ENCODE results near the gene PRPF19. TPM values are rescaled to one million over a fixed set of nuclear protein-coding genes. Genes with fewer than 3 reads are reported as not detected.

PRPF19 gene
- total RNA-seq, 1 experiment from 2014 or later: 204 TPM

DNA sequence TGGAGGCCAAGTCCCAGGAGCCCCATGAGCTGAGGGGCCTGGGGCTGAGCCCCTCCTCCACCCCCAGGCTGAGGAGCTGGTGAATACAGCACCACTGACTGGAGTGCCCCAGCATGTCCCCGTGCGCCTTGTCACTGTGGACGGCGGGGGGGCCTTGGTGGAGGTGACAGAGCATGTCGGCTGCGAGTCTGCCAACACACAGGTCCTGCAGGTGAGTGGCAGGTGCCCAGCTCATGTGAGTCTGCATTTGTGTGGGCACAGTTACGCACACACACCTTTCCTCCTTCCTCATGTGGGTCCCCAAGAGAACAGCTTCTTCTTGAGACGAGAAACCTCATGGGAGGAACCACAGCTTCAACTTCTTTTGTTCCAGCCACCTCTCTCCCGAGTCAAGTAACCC lies 25.5 kb upstream of the PRPF19 start:
- DNase-seq (ENCODE audit: low spot score): no peak
- TF ChIP-seq EZH2 (IDR thresholded peaks at IDR 0.05; ENCODE audit: borderline replicate concordance, low read depth, low read length, poor library complexity, severe bottlenecking): no peak
- TF ChIP-seq, protein P1, sequence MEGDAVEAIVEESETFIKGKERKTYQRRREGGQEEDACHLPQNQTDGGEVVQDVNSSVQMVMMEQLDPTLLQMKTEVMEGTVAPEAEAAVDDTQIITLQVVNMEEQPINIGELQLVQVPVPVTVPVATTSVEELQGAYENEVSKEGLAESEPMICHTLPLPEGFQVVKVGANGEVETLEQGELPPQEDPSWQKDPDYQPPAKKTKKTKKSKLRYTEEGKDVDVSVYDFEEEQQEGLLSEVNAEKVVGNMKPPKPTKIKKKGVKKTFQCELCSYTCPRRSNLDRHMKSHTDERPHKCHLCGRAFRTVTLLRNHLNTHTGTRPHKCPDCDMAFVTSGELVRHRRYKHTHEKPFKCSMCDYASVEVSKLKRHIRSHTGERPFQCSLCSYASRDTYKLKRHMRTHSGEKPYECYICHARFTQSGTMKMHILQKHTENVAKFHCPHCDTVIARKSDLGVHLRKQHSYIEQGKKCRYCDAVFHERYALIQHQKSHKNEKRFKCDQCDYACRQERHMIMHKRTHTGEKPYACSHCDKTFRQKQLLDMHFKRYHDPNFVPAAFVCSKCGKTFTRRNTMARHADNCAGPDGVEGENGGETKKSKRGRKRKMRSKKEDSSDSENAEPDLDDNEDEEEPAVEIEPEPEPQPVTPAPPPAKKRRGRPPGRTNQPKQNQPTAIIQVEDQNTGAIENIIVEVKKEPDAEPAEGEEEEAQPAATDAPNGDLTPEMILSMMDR (conservative IDR thresholded peaks at IDR 0.05; ENCODE audit: low read depth, low read length): no peak
- ChIA-PET CTCF (no interaction called here), POLR2A (ENCODE audit: low non-redundant PET) (no interaction called here)
- no peaks in the 10 kb centered on the region for H3K4me1 ChIP-seq (ENCODE audit: insufficient read depth, low read length, poor library complexity, severe bottlenecking)
- no peak overlapping the region for H3K27ac ChIP-seq (ENCODE audit: low read depth, low read length, poor library complexity, severe bottlenecking)
- H3K4me3 ChIP-seq (ENCODE audit: low read depth, low read length, poor library complexity, severe bottlenecking): no peak overlapping the region
- BruUV-seq (replicated peaks): no TSS peak
- no peaks in the 10 kb centered on the region for H3K9me3 ChIP-seq (ENCODE audit: low read depth, low read length, poor library complexity, severe bottlenecking)
- H3K36me3 ChIP-seq (ENCODE audit: insufficient read depth, low read length, poor library complexity, severe bottlenecking): peaks cover 27% of the 10 kb centered on the region
- intact Hi-C loops (cut with micrococcal nuclease; ENCODE audit: unreplicated experiment): no loop called here
- no peaks in the 10 kb centered on the region for H3K27me3 ChIP-seq (replicated peaks; ENCODE audit: insufficient read depth, low read depth, low read length, poor library complexity)

DNA sequence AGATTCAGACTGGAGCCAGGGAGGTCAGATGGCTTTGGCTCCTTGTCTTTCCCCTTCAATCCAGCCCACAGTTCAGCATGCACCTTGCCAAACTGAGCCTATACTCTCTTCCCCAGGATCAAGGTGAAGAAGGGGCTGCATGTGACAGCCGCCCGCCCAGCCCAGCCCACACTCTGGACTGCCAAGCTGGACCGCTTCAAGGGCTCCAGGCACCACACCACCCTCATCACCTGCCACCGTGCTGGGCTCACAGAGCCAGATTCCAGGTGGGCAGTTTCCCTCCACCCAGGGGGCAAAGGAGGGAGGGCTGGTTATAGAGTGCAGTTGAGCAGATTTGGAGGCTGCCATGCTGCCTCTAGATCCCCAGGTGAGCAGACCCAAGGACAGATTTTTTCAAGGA lies 24.0 kb upstream of the PRPF19 start:
- no peaks in the 10 kb centered on the region for H3K27me3 ChIP-seq (replicated peaks; ENCODE audit: insufficient read depth, low read depth, low read length, poor library complexity)
- DNase-seq (ENCODE audit: low spot score): no peak
- intact Hi-C loops (cut with micrococcal nuclease; ENCODE audit: unreplicated experiment): no loop called here
- POLR2A ChIA-PET (ENCODE audit: low non-redundant PET): no interaction called here
- H3K9me3 ChIP-seq (ENCODE audit: low read depth, low read length, poor library complexity, severe bottlenecking): no peaks in the 10 kb centered on the region
- CTCF ChIA-PET: no interaction called here
- peaks cover 8% of the 10 kb centered on the region for H3K4me1 ChIP-seq (ENCODE audit: insufficient read depth, low read length, poor library complexity, severe bottlenecking)
- no peak overlapping the region for H3K4me3 ChIP-seq (ENCODE audit: low read depth, low read length, poor library complexity, severe bottlenecking)
- H3K36me3 ChIP-seq (ENCODE audit: insufficient read depth, low read length, poor library complexity, severe bottlenecking): peaks cover 27% of the 10 kb centered on the region
- no peak for TF ChIP-seq EZH2 (IDR thresholded peaks at IDR 0.05; ENCODE audit: borderline replicate concordance, low read depth, low read length, poor library complexity, severe bottlenecking)
- TF ChIP-seq, protein P1 (conservative IDR thresholded peaks at IDR 0.05; ENCODE audit: low read depth, low read length): no peak
- H3K27ac ChIP-seq (ENCODE audit: low read depth, low read length, poor library complexity, severe bottlenecking): no peak overlapping the region
- no TSS peak for BruUV-seq (replicated peaks)

DNA sequence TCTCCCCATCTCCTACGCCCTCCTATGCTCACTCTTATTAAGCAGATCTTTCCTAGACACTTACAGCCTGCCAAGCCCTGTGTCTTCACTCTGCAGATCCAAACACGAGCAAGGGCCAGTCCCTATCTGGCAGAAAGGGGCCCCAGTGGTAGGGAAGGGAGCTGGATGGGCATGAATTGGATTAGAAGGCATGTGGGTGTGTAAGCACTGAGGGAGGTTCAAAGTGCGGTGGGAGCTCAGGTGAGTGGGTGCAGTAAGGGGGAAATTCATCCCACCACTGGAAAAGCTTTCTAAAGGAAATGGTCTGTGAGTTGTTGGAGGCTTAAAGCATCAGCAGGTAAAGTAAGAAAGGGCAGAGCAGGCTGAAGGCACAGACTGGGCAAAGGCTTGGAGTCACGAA lies 23.4 kb upstream of the PRPF19 start:
- Histone ChIP-seq H3K9me3 (ENCODE audit: low read depth, low read length, poor library complexity, severe bottlenecking) (no peaks in the 10 kb centered on the region), H3K4me3 (ENCODE audit: low read depth, low read length, poor library complexity, severe bottlenecking) (no peak overlapping the region), H3K4me1 (ENCODE audit: insufficient read depth, low read length, poor library complexity, severe bottlenecking) (peaks cover 11% of the 10 kb centered on the region), H3K36me3 (ENCODE audit: insufficient read depth, low read length, poor library complexity, severe bottlenecking) (peaks cover 27% of the 10 kb centered on the region), H3K27me3 (replicated peaks; ENCODE audit: insufficient read depth, low read depth, low read length, poor library complexity) (no peaks in the 10 kb centered on the region), H3K27ac (ENCODE audit: low read depth, low read length, poor library complexity, severe bottlenecking) (no peak overlapping the region)
- ChIA-PET CTCF (no interaction called here), POLR2A (ENCODE audit: low non-redundant PET) (no interaction called here)
- TF ChIP-seq, protein P1 (conservative IDR thresholded peaks at IDR 0.05; ENCODE audit: low read depth, low read length): no peak
- no peak for TF ChIP-seq EZH2 (IDR thresholded peaks at IDR 0.05; ENCODE audit: borderline replicate concordance, low read depth, low read length, poor library complexity, severe bottlenecking)
- intact Hi-C loops (cut with micrococcal nuclease; ENCODE audit: unreplicated experiment): no loop called here
- DNase-seq (ENCODE audit: low spot score): no peak
- no TSS peak for BruUV-seq (replicated peaks)

Data from A673 (cell line).